GM12865 (cell line): ENCODE results near the gene SKI.
"Not testable (repeated sequence)": the region's sequence is repeated elsewhere in the genome, so short reads cannot be mapped to it uniquely, and the experiment has no call there.

ENCODE experiments used
- DNase-seq: peaks from one replicate; pipeline ENCODE4 v3.0.0; 2010; ENCODE audit warnings: low read depth
- H3K4me3 ChIP-seq: 2 replicates; pipeline ENCODE4 v1.5.1; 2011; ENCODE audit warnings: mild to moderate bottlenecking, low read depth, low read length, control low read depth
- TF ChIP-seq, protein P1 (sequence below): IDR thresholded peaks from 2 replicates; pipeline ENCODE4 v1.5.1; 2011; ENCODE audit warnings: low read length, control low read depth, low read depth, inconsistent platforms; ENCODE audit not compliant: insufficient read depth; ENCODE audit errors: missing control alignments

The SKI gene

DNA sequence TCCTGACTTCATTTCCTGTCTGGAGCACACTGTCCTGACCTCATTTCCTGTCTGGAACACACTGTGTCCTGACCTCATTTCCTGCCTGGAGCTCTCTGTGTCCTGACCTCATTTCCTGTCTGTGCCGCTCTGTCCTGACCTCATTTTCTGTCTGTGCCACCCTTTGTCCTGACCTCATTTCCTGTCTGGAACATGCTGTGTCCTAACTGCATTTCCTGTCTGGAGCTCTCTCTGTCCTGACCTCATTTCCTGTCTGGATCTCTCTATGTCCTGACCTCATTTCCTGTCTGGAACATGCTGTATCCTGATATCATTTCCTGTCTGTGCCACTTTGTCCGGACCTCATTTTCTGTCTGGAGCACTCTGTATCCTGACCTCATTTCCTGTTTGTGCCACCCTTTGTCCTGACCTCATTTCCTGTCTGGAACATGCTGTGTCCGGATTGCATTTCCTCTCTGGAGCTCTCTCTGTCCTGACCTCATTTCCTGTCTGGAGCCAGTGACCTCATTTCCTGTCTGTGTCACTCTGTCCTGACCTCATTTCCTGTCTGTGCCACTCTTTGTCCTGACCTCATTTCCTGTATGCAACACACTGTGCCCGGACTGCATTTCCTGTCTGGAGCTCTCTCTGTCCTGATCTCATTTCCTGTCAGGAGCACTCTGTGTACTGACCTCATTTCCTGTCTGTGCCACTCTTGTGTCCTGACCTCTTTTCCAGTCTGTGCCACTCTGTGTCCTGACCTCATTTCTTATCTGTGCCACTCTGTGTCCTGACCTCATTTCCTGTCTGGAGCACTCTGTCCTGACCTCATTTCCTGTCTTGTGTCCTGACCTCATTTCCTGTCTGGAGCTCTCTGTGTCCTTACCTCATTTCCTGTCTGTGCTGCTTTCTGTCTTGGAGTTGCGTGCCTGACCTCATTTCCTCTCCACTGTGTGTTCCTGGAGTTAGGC lies 27.6 kb downstream of the SKI start:
- TF ChIP-seq, protein P1, sequence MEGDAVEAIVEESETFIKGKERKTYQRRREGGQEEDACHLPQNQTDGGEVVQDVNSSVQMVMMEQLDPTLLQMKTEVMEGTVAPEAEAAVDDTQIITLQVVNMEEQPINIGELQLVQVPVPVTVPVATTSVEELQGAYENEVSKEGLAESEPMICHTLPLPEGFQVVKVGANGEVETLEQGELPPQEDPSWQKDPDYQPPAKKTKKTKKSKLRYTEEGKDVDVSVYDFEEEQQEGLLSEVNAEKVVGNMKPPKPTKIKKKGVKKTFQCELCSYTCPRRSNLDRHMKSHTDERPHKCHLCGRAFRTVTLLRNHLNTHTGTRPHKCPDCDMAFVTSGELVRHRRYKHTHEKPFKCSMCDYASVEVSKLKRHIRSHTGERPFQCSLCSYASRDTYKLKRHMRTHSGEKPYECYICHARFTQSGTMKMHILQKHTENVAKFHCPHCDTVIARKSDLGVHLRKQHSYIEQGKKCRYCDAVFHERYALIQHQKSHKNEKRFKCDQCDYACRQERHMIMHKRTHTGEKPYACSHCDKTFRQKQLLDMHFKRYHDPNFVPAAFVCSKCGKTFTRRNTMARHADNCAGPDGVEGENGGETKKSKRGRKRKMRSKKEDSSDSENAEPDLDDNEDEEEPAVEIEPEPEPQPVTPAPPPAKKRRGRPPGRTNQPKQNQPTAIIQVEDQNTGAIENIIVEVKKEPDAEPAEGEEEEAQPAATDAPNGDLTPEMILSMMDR: no peak
- peak; percentile 80 for DNase-seq
- H3K4me3 ChIP-seq: no peak overlapping the region

DNA sequence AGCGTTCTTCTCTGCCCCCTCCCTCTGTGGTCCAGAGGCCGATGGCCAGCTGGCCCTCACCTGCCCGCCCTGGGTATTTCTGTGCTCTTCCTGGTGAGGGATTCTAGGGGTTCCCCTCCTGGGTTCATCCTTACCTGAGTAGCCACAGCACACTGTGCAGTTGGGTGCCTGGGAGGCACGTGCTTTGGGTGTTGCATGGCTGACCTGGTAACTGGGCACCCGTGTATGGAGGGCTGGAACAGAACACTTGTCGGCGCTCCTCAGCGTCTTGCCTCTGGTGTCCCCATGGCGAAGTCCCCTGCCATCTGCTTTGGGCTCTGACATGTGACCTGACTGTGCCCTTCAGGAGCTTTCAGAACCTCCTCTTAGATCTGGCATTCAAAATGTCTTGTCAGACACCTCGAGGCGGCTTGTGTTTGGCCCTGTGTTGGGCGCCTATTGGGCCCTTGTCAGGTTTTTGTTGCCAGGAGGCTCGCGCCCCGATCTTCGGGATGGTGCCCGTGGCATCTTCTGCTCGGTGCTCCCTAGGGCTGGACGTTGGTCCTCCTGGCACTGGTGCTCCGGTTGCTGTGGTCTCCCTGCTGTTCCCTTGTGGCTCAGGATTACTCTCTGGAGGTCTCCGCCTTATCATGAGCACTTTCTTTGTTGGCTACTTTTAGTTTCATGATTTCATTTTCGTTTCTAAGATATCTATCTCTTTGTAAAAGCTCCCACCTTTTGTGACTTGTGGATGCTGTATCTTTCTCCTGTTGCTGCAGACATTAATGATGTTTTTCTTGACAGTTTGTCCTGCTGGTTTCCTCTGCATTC lies 28.5 kb downstream of the SKI start:
- no peak overlapping the region for H3K4me3 ChIP-seq
- TF ChIP-seq, protein P1: no peak
- no peak for DNase-seq

DNA sequence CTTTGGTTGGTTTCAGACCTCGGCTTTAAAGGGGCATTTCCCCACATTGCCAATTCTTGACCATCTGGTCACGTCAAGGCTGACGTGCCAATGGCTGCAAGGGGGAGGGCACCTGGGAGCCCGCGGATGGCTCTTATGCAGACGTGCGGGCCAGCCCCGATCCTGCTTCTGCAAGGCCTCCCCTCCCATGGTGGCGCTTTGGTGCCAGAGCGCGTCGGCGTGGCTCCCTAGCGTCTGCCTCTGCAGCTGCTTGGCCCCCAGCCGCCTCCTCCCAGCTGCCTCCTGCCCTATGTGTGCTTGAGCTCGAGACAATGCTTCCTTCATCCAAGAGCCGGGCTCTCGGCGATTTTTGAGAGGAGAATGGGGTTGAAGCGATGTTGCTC lies 29.1 kb downstream of the SKI start:
- no peak for DNase-seq
- no peak overlapping the region for H3K4me3 ChIP-seq
- TF ChIP-seq, protein P1: no peak

DNA sequence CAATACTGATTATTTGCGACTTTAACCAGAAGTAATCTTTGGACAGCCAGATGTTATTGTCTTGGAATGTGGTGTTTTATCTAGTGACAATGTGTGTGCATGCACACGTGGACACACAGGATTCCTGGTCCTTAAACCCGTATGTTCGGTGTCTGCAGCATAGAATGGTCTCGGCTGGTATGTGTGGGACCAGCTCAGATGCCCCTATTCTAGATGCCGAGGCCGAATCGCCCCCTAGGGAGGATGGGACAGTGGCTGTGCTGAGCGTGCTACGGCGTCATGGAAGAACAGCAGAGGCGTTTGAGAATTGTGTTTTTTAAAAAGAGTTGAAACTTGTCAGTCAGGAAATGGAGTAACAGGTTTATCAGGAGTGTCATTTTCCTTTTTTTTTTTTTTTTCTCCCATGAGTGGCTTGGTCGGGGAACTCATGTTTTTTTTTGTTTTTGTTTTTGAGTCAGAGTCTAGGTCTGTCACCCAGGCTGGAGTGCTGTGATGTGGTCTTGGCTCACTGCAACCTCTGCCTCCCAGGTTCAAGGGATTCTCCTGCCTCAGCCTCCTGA lies 30.1 kb downstream of the SKI start:
- H3K4me3 ChIP-seq: no peak overlapping the region
- DNase-seq: no peak
- TF ChIP-seq, protein P1: no peak

DNA sequence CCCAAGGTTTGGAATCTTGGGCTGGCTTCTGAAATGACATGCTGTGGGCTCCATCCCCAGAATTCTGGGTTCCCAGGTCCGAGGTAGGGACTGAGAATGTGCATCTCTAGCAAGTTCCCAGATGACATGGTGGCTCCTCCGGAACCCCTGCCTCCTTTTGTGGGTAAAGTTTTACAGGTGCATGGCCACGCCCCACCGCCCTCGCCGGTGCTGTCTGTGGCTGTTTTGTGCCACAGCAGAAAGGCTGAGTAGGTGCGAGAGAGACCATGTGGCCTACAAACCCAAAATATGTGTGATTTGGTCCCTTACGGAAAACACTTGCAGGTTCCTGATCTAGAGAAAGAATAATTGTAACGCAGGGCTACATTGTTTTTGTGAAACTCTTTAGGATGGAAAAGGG lies 30.9 kb downstream of the SKI start:
- H3K4me3 ChIP-seq: no peak overlapping the region
- TF ChIP-seq, protein P1: no peak
- no peak for DNase-seq

DNA sequence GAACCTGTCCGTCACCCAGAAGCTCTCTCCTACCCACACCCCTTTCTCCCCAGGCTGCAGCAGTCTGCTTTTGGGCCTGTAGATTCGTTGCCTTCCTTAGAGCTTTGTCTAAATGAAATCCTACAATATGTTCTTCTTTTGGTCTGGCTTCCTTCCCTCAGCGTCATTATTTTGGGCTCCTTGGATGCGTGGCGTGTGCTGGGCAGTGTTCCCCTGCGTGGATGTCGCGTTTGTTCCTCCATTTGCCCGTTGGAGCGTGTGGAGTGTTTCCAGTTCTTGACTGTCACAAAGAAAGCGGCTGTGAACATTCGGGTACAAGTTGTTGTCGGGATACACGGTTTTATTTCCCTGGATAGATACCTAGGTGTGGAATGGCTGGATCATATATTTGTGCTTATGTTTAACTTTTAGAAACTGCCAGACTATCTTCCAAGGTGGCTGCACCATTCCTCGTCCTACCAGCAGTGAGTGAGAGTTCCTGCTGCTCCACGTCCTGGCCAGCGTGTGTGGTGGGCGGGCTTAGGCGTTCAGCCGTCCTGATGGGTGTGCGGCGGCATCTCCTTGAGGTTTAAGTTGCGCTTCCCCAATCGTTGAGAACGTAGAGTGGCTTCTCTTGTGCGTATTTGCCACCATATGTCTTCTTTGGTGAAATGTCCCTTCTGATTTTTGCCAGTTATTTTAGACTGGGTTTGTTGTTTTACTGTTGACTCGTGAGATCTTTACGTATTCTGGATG lies 31.7 kb downstream of the SKI start:
- DNase-seq: no peak
- no peak overlapping the region for H3K4me3 ChIP-seq
- TF ChIP-seq, protein P1: no peak

DNA sequence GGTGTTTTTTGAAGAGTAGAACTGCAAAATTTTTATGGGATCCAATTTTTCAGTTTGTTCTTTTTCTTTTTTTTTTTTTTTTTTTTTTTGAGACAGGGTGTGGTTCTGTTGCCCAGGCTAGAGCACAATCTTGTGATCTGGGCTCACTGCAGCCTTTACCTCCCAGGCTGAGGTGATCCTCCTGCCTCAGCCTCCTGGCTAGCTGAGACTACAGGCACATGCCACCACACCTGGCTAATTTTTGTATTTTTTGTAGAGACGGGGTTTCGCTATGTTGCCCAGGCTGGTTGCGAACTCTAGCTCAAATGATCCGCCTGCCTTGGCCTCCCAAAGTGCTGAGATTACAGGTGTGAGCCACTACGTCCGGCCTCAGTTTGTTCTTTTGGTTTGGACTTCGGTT lies 32.4 kb downstream of the SKI start:
- not testable (repeated sequence) for H3K4me3 ChIP-seq, DNase-seq
